HepG2 (cell line): ENCODE measurements around the gene LEMD1. TPM values are rescaled to one million over a fixed set of nuclear protein-coding genes. Genes with fewer than 3 reads are reported as not detected.

Source experiments
- CSRNP1 ChIP-seq: sonication (generic); formaldehyde crosslinking; IDR thresholded peaks from 2 replicates; pipeline ENCODE4 v1.8.1; 2023; ENCODE audit warnings: mild to moderate bottlenecking, missing genetic modification reagents
- GTF2F1 ChIP-seq: fragments of 150-350 bp; IDR thresholded peaks from 2 replicates; pipeline ENCODE4 v1.6.1; 2014; ENCODE audit warnings: low read length
- KDM5A ChIP-seq: fragments of 200-600 bp; sonication (generic); IDR thresholded peaks from 2 replicates; pipeline ENCODE4 v1.7.0; 2018; ENCODE audit warnings: antibody characterized with exemption, mild to moderate bottlenecking, low read length, borderline replicate concordance
- PCBP2 ChIP-seq: fragments of 200-400 bp; formaldehyde crosslinking; optimal IDR thresholded peaks from 2 replicates; pipeline ENCODE3; 2018; ENCODE audit warnings: low read length, low read depth; ENCODE audit not compliant: poor library complexity, severe bottlenecking
- REST ChIP-seq, 2 experiments: IDR thresholded peaks; 2 replicates each; pipeline ENCODE4 v1.6.1; 2011 to 2012; ENCODE audit warnings: low read length in 2 of 2, borderline replicate concordance in 1 of 2, low read depth in 1 of 2, mild to moderate bottlenecking in 1 of 2, moderate library complexity in 1 of 2
- TARDBP ChIP-seq: sonication (generic); formaldehyde crosslinking; IDR thresholded peaks from 2 replicates; pipeline ENCODE4 v1.8.0; 2022; ENCODE audit warnings: mild to moderate bottlenecking, missing genetic modification reagents
- THAP7 ChIP-seq: sonication (generic); formaldehyde crosslinking; IDR thresholded peaks from 2 replicates; pipeline ENCODE4 v1.8.1; 2023; ENCODE audit warnings: mild to moderate bottlenecking, missing genetic modification reagents
- ZBTB20 ChIP-seq: sonication (generic); formaldehyde crosslinking; IDR thresholded peaks from 2 replicates; pipeline ENCODE4 v1.8.1; 2023; ENCODE audit warnings: missing genetic modification reagents, low read depth, mild to moderate bottlenecking, borderline replicate concordance
- ZNF263 ChIP-seq: sonication (generic); formaldehyde crosslinking; IDR thresholded peaks from 2 replicates; pipeline ENCODE4 v1.4.0; 2020; ENCODE audit warnings: missing genetic modification reagents
- ZNF317 ChIP-seq: sonication (generic); formaldehyde crosslinking; IDR thresholded peaks from 2 replicates; pipeline ENCODE4 v1.5.0; 2020; ENCODE audit warnings: mild to moderate bottlenecking, missing genetic modification reagents
- ZNF318 ChIP-seq: sonication (generic); formaldehyde crosslinking; IDR thresholded peaks from 2 replicates; pipeline ENCODE4 v1.4.0; 2020; ENCODE audit warnings: mild to moderate bottlenecking, missing genetic modification reagents
- ZNF572 ChIP-seq: sonication (generic); formaldehyde crosslinking; IDR thresholded peaks from 2 replicates; pipeline ENCODE4 v1.5.1; 2020; ENCODE audit warnings: mild to moderate bottlenecking, missing genetic modification reagents
- polyA plus RNA-seq, 8 experiments: library from polyadenylated mRNA; depleted of rRNA in 3 of 8; stranded (reverse) in 7 of 8; unstranded in 1 of 8; fragments of >200 nt; fragmentation: Illumina TruSeq in 4 of 8; extraction: Trizol in 4 of 8; gene quantifications; 2 replicates each; pipeline versions ENCODE4 v1.2.1 to v1.2.3, GENCODE V29; 2011 to 2016; ENCODE audit warnings: low read depth in 4 of 8, missing spikeins in 1 of 8, mixed read lengths in 1 of 8; ENCODE audit not compliant: insufficient read depth in 1 of 8
- total RNA-seq, 5 experiments: library from RNA; depleted of rRNA; stranded (reverse); fragments of >200 nt; fragmentation: Illumina TruSeq; extraction: Trizol; gene quantifications; 2 replicates each; pipeline ENCODE4 v1.2.3, GENCODE V29; 2016; ENCODE audit warnings: low read depth in 1 of 5

Gene LEMD1
- total and polyA plus RNA-seq, 2 of the 13 experiments (the other 11 are each of a cell fraction or from before 2014, with no cell fraction given): 1.4 to 2.3 TPM

GRCh38 chr1:205447457-205448341, 25.8 kb upstream of the LEMD1 start (continued):
- TF ChIP-seq ZNF318 (CRISPR knock-in tag) (no peak), PCBP2 (no peak), TARDBP (CRISPR knock-in tag) (no peak), GTF2F1 (no peak), THAP7 (no peak), REST (IDR thresholded peaks at IDR 0.05; ENCODE audit: borderline replicate concordance in 1 of 2, low read depth in 1 of 2, low read length in 2 of 2) (no peak), ZNF263 (CRISPR knock-in tag) (no peak), KDM5A (no peak), ZNF572 (no peak), ZNF317 (CRISPR knock-in tag) (no peak), ZBTB20 (no peak), CSRNP1 (CRISPR knock-in tag) (no peak)
